H1 (cell line): ENCODE measurements around the gene SCRN1. TPM values are rescaled to one million over a fixed set of nuclear protein-coding genes. Genes with fewer than 3 reads are reported as not detected.

Source experiments
- CTCF ChIA-PET: fragments of 300-600 bp; sonication (Branson Sonifier 250); formaldehyde crosslinking; loops from one replicate; lab custom pipeline; 2021; ENCODE audit not compliant: partially characterized antibody; lab: Charles Lee
- POLR2A ChIA-PET: fragments of 300-600 bp; sonication (Branson Sonifier 250); formaldehyde crosslinking; loops from one replicate; lab custom pipeline; 2021; ENCODE audit warnings: inconsistent platforms; ENCODE audit not compliant: partially characterized antibody; lab: Charles Lee
- DNase-seq, 2 experiments: peaks; one replicate each; pipeline versions ENCODE4 v3.0.0 to v3.0.0-alpha.2; 2010 to 2022; ENCODE audit warnings: low spot score in 2 of 2, low read depth in 1 of 2, mixed read lengths in 1 of 2
- FAIRE-seq: peaks from 2 replicates; lab custom pipeline; 2011; peaks lifted over from hg19 to GRCh38; lab: Jason Lieb, UNC
- H2AFZ ChIP-seq: 2 replicates; pipeline ENCODE4 v1.8.1; 2012; ENCODE audit warnings: low read length, inconsistent platforms
- H2AK5ac ChIP-seq: 2 replicates; pipeline ENCODE4 v1.6.1; 2013; ENCODE audit warnings: low read depth, low read length
- H2BK120ac ChIP-seq: replicated peaks from 2 replicates; pipeline ENCODE3; 2013; ENCODE audit warnings: low read depth, low read length, inconsistent platforms
- H2BK12ac ChIP-seq: 2 replicates; pipeline ENCODE4 v1.6.1; 2013; ENCODE audit warnings: low read depth, low read length
- H2BK15ac ChIP-seq: 2 replicates; pipeline ENCODE4 v1.6.1; 2013; ENCODE audit warnings: low read length
- H2BK20ac ChIP-seq: 2 replicates; pipeline ENCODE4 v1.6.1; 2013; ENCODE audit warnings: low read length
- H2BK5ac ChIP-seq: 2 replicates; pipeline ENCODE4 v1.6.1; 2013; ENCODE audit warnings: low read depth, low read length
- H3K14ac ChIP-seq: 2 replicates; pipeline ENCODE4 v1.6.1; 2013; ENCODE audit warnings: inconsistent platforms; ENCODE audit not compliant: insufficient read length
- H3K18ac ChIP-seq: 2 replicates; pipeline ENCODE4 v1.6.1; 2013; ENCODE audit warnings: low read length; ENCODE audit errors: extremely low read depth
- H3K23ac ChIP-seq: 2 replicates; pipeline ENCODE4 v1.6.1; 2013; ENCODE audit warnings: inconsistent platforms; ENCODE audit not compliant: insufficient read length
- H3K23me2 ChIP-seq: 2 replicates; pipeline ENCODE4 v1.6.1; 2013; ENCODE audit warnings: low read depth, low read length
- H3K27ac ChIP-seq: 2 replicates; pipeline ENCODE4 v1.6.1; 2011; ENCODE audit warnings: low read depth, low read length, inconsistent platforms
- H3K27me3 ChIP-seq, 4 experiments: replicated peaks in 1 of 4; 1 replicate in 1 of 4; 2 replicates in 3 of 4; pipeline versions ENCODE4 v1.6.1 to v1.8.1; 2011 to 2013; ENCODE audit warnings: low read length in 3 of 4, mild to moderate bottlenecking in 3 of 4, inconsistent platforms in 2 of 4, mixed read lengths in 2 of 4, moderate library complexity in 1 of 4; ENCODE audit not compliant: control insufficient read depth in 3 of 4, insufficient read depth in 3 of 4; ENCODE audit errors: extremely low read depth in 1 of 4
- H3K36me3 ChIP-seq, 4 experiments: 2 replicates each; pipeline versions ENCODE4 v1.6.1 to v1.8.1; 2011 to 2013; ENCODE audit warnings: mild to moderate bottlenecking in 4 of 4, low read length in 3 of 4, moderate library complexity in 2 of 4, control low read depth in 1 of 4, inconsistent platforms in 1 of 4; ENCODE audit not compliant: insufficient read depth in 4 of 4, control insufficient read depth in 2 of 4
- H3K4ac ChIP-seq: replicated peaks from 2 replicates; pipeline ENCODE3; 2013; ENCODE audit warnings: low read length, low read depth, mixed read lengths, inconsistent platforms; ENCODE audit not compliant: insufficient read length
- H3K4me1 ChIP-seq, 4 experiments: replicated peaks in 1 of 4; 1 replicate in 1 of 4; 2 replicates in 3 of 4; pipeline versions ENCODE4 v1.6.1 to v1.8.1; 2011 to 2013; ENCODE audit warnings: low read length in 3 of 4, inconsistent platforms in 2 of 4, mixed read lengths in 1 of 4; ENCODE audit not compliant: insufficient read depth in 4 of 4, control insufficient read depth in 3 of 4
- H3K4me2 ChIP-seq, 2 experiments: 2 replicates each; pipeline versions ENCODE4 v1.6.1 to v1.8.1; 2011 to 2013; ENCODE audit warnings: low read depth in 2 of 2, low read length in 2 of 2, control low read depth in 1 of 2, inconsistent platforms in 1 of 2, mild to moderate bottlenecking in 1 of 2; ENCODE audit not compliant: insufficient read depth in 1 of 2
- H3K4me3 ChIP-seq, 4 experiments: fragments of 200-600, 300-600 bp in 1 of 4; sonication (generic), shearing (Covaris generic), sonication (Bioruptor Twin) in 1 of 4; 2 replicates each; pipeline versions ENCODE4 v1.5.1 to v1.8.1; 2011 to 2016; ENCODE audit warnings: low read length in 4 of 4, low read depth in 3 of 4, control low read depth in 2 of 4, inconsistent platforms in 2 of 4, mild to moderate bottlenecking in 2 of 4, mixed read lengths in 1 of 4, moderate library complexity in 1 of 4; ENCODE audit not compliant: insufficient read depth in 2 of 4; ENCODE audit errors: extremely low read depth in 1 of 4
- H3K56ac ChIP-seq: replicated peaks from 2 replicates; pipeline ENCODE3; 2013; ENCODE audit warnings: low read depth, mild to moderate bottlenecking, mixed read lengths, low read length, inconsistent platforms; ENCODE audit not compliant: insufficient read length
- H3K79me1 ChIP-seq: 2 replicates; pipeline ENCODE4 v1.6.1; 2013; ENCODE audit warnings: low read depth, low read length, control low read depth
- H3K79me2 ChIP-seq, 2 experiments: 2 replicates each; pipeline versions ENCODE4 v1.6.1 to v1.8.1; 2012 to 2013; ENCODE audit warnings: low read length in 2 of 2, mild to moderate bottlenecking in 2 of 2, inconsistent platforms in 1 of 2; ENCODE audit not compliant: insufficient read depth in 2 of 2, control insufficient read depth in 1 of 2
- H3K9ac ChIP-seq, 4 experiments: replicated peaks in 1 of 4; 1 replicate in 1 of 4; 2 replicates in 3 of 4; pipeline versions ENCODE4 v1.6.1 to v1.8.1; 2011 to 2013; ENCODE audit warnings: low read depth in 3 of 4, low read length in 3 of 4, control low read depth in 2 of 4, mild to moderate bottlenecking in 2 of 4, moderate library complexity in 2 of 4, inconsistent platforms in 1 of 4; ENCODE audit errors: extremely low read depth in 1 of 4
- H3K9me3 ChIP-seq, 2 experiments: 2 replicates each; pipeline versions ENCODE4 v1.6.1 to v1.8.1; 2012 to 2013; ENCODE audit warnings: mild to moderate bottlenecking in 2 of 2, moderate library complexity in 2 of 2, control low read depth in 1 of 2, inconsistent platforms in 1 of 2, low read depth in 1 of 2, low read length in 1 of 2, mixed read lengths in 1 of 2; ENCODE audit not compliant: insufficient read depth in 2 of 2
- H4K20me1 ChIP-seq, 2 experiments: replicated peaks in 1 of 2; 2 replicates each; pipeline versions ENCODE3 to v1.8.1; 2011 to 2013; ENCODE audit warnings: inconsistent platforms in 2 of 2, low read length in 2 of 2, mild to moderate bottlenecking in 1 of 2; ENCODE audit not compliant: insufficient read depth in 2 of 2, control insufficient read depth in 1 of 2
- H4K5ac ChIP-seq: 2 replicates; pipeline ENCODE4 v1.6.1; 2013; ENCODE audit warnings: low read length, low read depth, mixed read lengths, inconsistent platforms; ENCODE audit not compliant: insufficient read length
- H4K8ac ChIP-seq: 2 replicates; pipeline ENCODE4 v1.8.0; 2013; ENCODE audit warnings: mild to moderate bottlenecking, moderate library complexity, low read length, inconsistent platforms; ENCODE audit not compliant: insufficient read depth; ENCODE audit errors: extremely low read depth
- H4K91ac ChIP-seq: replicated peaks from 2 replicates; pipeline ENCODE3; 2013; ENCODE audit warnings: low read length, mixed read lengths, inconsistent platforms; ENCODE audit not compliant: insufficient read length
- ASH2L ChIP-seq: fragments of 200-600, 300-600 bp; sonication (generic); IDR thresholded peaks from one replicate; pipeline ENCODE4 v1.7.1; 2017; ENCODE audit warnings: low read length
- BRCA1 ChIP-seq: IDR thresholded peaks from 2 replicates; pipeline ENCODE4 v1.6.1; 2012; ENCODE audit warnings: low read depth, low read length, improper control_type of control experiment
- EP300 ChIP-seq, 2 experiments: IDR thresholded peaks; 1 replicate in 1 of 2; 2 replicates in 1 of 2; pipeline ENCODE4 v1.6.1; 2011 to 2012; ENCODE audit warnings: low read depth in 2 of 2, low read length in 2 of 2, mild to moderate bottlenecking in 2 of 2, borderline replicate concordance in 1 of 2, inconsistent platforms in 1 of 2, moderate library complexity in 1 of 2
- GABPA ChIP-seq: IDR thresholded peaks from 2 replicates; pipeline ENCODE4 v1.6.1; 2011; ENCODE audit warnings: mild to moderate bottlenecking, low read length, moderate library complexity, borderline replicate concordance; ENCODE audit not compliant: insufficient read depth
- MAFK ChIP-seq: IDR thresholded peaks from 2 replicates; pipeline ENCODE4 v1.6.1; 2012; ENCODE audit warnings: low read depth, mild to moderate bottlenecking, improper control_type of control experiment, low read length
- NANOG ChIP-seq: IDR thresholded peaks from 2 replicates; pipeline ENCODE4 v1.6.1; 2011; ENCODE audit warnings: low read length, low read depth, mild to moderate bottlenecking, inconsistent platforms; ENCODE audit not compliant: insufficient read depth, poor library complexity, severe bottlenecking
- SIRT6 ChIP-seq: IDR thresholded peaks from one replicate; pipeline ENCODE4 v1.7.1; 2012; ENCODE audit warnings: low read length, inconsistent platforms
- SP1 ChIP-seq: IDR thresholded peaks from 2 replicates; pipeline ENCODE4 v1.6.1; 2011; ENCODE audit warnings: low read depth, low read length
- TBP ChIP-seq: IDR thresholded peaks from 2 replicates; pipeline ENCODE4 v1.6.1; 2011; ENCODE audit warnings: low read depth, low read length, improper control_type of control experiment
- ZNF274 ChIP-seq: IDR thresholded peaks from 2 replicates; pipeline ENCODE4 v1.7.0; 2012; ENCODE audit warnings: low read length, borderline replicate concordance; ENCODE audit errors: extremely low read depth
- WGBS, 2 experiments: shearing (Covaris generic) in 1 of 2; methylation state at CpG; one replicate each; pipeline versions ENCODE4 v1.1.6 to v1.1.7; 2013 to 2015; ENCODE audit warnings: low lambda C conversion rate in 2 of 2, mixed read lengths in 2 of 2, inconsistent platforms in 1 of 2, low coverage in 1 of 2, missing lambda C conversion rate in 1 of 2; ENCODE audit not compliant: insufficient replicate concordance in 2 of 2, insufficient coverage in 1 of 2, insufficient read length in 1 of 2; ENCODE audit errors: extremely low coverage in 1 of 2, missing lambda C conversion rate in 1 of 2; 5-methylcytosine and 5-hydroxymethylcytosine counted together
- polyA plus RNA-seq, 7 experiments: library from polyadenylated mRNA; depleted of rRNA in 3 of 7; stranded (reverse) in 5 of 7; unstranded in 2 of 7; fragments of >200 nt in 5 of 7; fragments of 200-250 nt in 2 of 7; gene quantifications; 1 replicate in 5 of 7; 2 replicates in 1 of 7; 4 replicates in 1 of 7; pipeline versions ENCODE4 v1.2.1 to v1.2.3, GENCODE V29; 2011 to 2013; ENCODE audit warnings: missing spikeins in 2 of 7, mixed read lengths in 2 of 7
- total RNA-seq: library from RNA; stranded (reverse); fragmentation: NEBNext Ultra II Directional; extraction: Animal tissue kit (Norgen Biotek cat#: 25700); gene quantifications from 2 replicates; pipeline ENCODE4 v1.2.1, GENCODE V29; 2021
- TF ChIP-seq, protein P1 (sequence below): IDR thresholded peaks from 2 replicates; pipeline ENCODE4 v1.6.1; 2011; ENCODE audit warnings: low read length, improper control_type of control experiment

Gene SCRN1
- total and polyA plus RNA-seq, 2 of the 8 experiments (the other 6 are each of a cell fraction or from before 2014, with no cell fraction given): 36.0 to 75.8 TPM

GRCh38 chr7:29958667-29959358, 30.8 kb downstream of the SCRN1 start:
- Histone ChIP-seq H3K23ac (no peak overlapping the region), H3K9ac (no peak overlapping the region), H2BK20ac (no peak overlapping the region), H3K56ac (no peak overlapping the region), H3K4me3 (no peak overlapping the region), H4K20me1 (peaks cover 5 to 8% of the 10 kb centered on the region in 2 experiments), H3K27me3 (no peaks in the 10 kb centered on the region), H2BK15ac (no peak overlapping the region), H3K18ac (no peak overlapping the region), H4K8ac (no peak overlapping the region), H3K4ac (no peak overlapping the region), H2BK5ac (no peak overlapping the region), H2AK5ac (no peak overlapping the region), H3K9me3 (peaks cover 0 to 4% of the 10 kb centered on the region in 2 experiments; a peak in 1 of 4 replicates), H3K14ac (no peak overlapping the region), H3K23me2 (no peaks in the 10 kb centered on the region), H3K36me3 (peaks cover 0 to 17% (median 6%) of the 10 kb centered on the region in 4 experiments; a peak in 5 of 8 replicates), H2BK12ac (no peak overlapping the region), H4K5ac (no peak overlapping the region), H3K79me1 (peaks cover 6% of the 10 kb centered on the region), H2BK120ac (no peak overlapping the region), H3K79me2 (peaks cover 0 to 5% of the 10 kb centered on the region in 2 experiments; a peak in 1 of 4 replicates), H3K27ac (peak overlapping the region; percentile 40; the same call in 1 of the 2 replicates), H3K4me2 (no peak overlapping the region), H4K91ac (no peak overlapping the region), H2AFZ (no peak overlapping the region), H3K4me1 (peaks cover 0 to 7% (median 3%) of the 10 kb centered on the region in 4 experiments; a peak in 4 of 7 replicates)
- ChIA-PET POLR2A (interaction anchor here (0.6 to 1.8 kb wide), 3 partner anchors 8 to 37 kb away, joined by 3 to 5 read pairs (median 3); no protein-coding TSS in a partner anchor), CTCF (interaction anchor here (0.6 to 2.6 kb wide), 5 partner anchors 8 to 316 kb away, joined by 3 to 9 read pairs (median 4); no protein-coding TSS in a partner anchor)
- 89% methylated on average over 8 of the region's 8 CpGs; no CpG with 5 or more reads in 1 of the 2 experiments for WGBS, 2 experiments
- DNase-seq (no peak), FAIRE-seq (no peak)
- TF ChIP-seq, protein P1, sequence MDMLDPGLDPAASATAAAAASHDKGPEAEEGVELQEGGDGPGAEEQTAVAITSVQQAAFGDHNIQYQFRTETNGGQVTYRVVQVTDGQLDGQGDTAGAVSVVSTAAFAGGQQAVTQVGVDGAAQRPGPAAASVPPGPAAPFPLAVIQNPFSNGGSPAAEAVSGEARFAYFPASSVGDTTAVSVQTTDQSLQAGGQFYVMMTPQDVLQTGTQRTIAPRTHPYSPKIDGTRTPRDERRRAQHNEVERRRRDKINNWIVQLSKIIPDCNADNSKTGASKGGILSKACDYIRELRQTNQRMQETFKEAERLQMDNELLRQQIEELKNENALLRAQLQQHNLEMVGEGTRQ: no peak
- TF ChIP-seq MAFK: no peak
- no peak for TF ChIP-seq SP1
- no peak for TF ChIP-seq ZNF274
- TF ChIP-seq SIRT6: no peak
- no peak for TF ChIP-seq BRCA1
- no peak for TF ChIP-seq TBP
- no peak for TF ChIP-seq NANOG
- TF ChIP-seq EP300 (IDR thresholded peaks at IDR 0.05; ENCODE audit: borderline replicate concordance in 1 of 2, low read depth in 2 of 2, low read length in 2 of 2): no peak
- no peak for TF ChIP-seq ASH2L
- no peak for TF ChIP-seq GABPA
